ENCODE results near the gene FIBCD1.
"Not testable (repeated sequence)": the region's sequence is repeated elsewhere in the genome, so short reads cannot be mapped to it uniquely, and the experiment has no call there.

The FIBCD1 gene

GRCh38 chr9:130915096-130915447 lies 24.0 kb downstream of the FIBCD1 start:
- DNase-seq (ENCODE audit: low read depth) = no peak
- H3K4me3 ChIP-seq (ENCODE audit: low read depth, low read length) = no peak overlapping the region
- no peak for TF ChIP-seq CTCF (conservative IDR thresholded peaks at IDR 0.05; ENCODE audit: low read depth, low read length)

- DNase-seq (ENCODE audit: low read depth) = no peak
- no peak for TF ChIP-seq CTCF (conservative IDR thresholded peaks at IDR 0.05; ENCODE audit: low read depth, low read length)
- H3K4me3 ChIP-seq (ENCODE audit: low read depth, low read length) = no peak overlapping the region
Observed at GRCh38 chr9:130914417-130915095, 24.5 kb downstream of the FIBCD1 start.

- H3K4me3 ChIP-seq (ENCODE audit: low read depth, low read length) = no peak overlapping the region
- no peak for TF ChIP-seq CTCF (conservative IDR thresholded peaks at IDR 0.05; ENCODE audit: low read depth, low read length)
Observed at GRCh38 chr9:130913599-130914416, 25.2 kb downstream of the FIBCD1 start.

GRCh38 chr9:130912932-130913598 lies 26.0 kb downstream of the FIBCD1 start:
- peak; percentile 43 for DNase-seq (ENCODE audit: low read depth)
- no peak for TF ChIP-seq CTCF (conservative IDR thresholded peaks at IDR 0.05; ENCODE audit: low read depth, low read length)
- H3K4me3 ChIP-seq (ENCODE audit: low read depth, low read length) = peak overlapping the region; percentile 13

More at GRCh38 chr9:130913599-130914416, 25.2 kb downstream of the FIBCD1 start:
- no peak for DNase-seq (ENCODE audit: low read depth)

- no peak for TF ChIP-seq CTCF (conservative IDR thresholded peaks at IDR 0.05; ENCODE audit: low read depth, low read length)
Observed at GRCh38 chr9:130911254-130912049, 27.6 kb downstream of the FIBCD1 start.

GRCh38 chr9:130910670-130911069 lies 28.4 kb downstream of the FIBCD1 start:
- not testable (repeated sequence) for DNase-seq (ENCODE audit: low read depth); H3K4me3 ChIP-seq (ENCODE audit: low read depth, low read length)

More at GRCh38 chr9:130911254-130912049, 27.6 kb downstream of the FIBCD1 start:
- DNase-seq (ENCODE audit: low read depth) = no peak
- H3K4me3 ChIP-seq (ENCODE audit: low read depth, low read length) = no peak overlapping the region

GRCh38 chr9:130910041-130910440 lies 29.0 kb downstream of the FIBCD1 start:
- not testable (repeated sequence) for DNase-seq (ENCODE audit: low read depth); H3K4me3 ChIP-seq (ENCODE audit: low read depth, low read length)

All from choroid plexus epithelial cell (primary cell).